GM03348 (cell line): ENCODE results near the gene FAM149A.
A peak's percentile ranks its signal among the peaks of the same experiment; 100 is the strongest.

Experiments used
- DNase-seq: peaks from one replicate; pipeline ENCODE4 v3.0.0; 2012; ENCODE audit warnings: low spot score

Gene FAM149A

GRCh38 chr4:186105647-186106321 is 1.3 kb downstream of the FAM149A start:
- no peak for DNase-seq

GRCh38 chr4:186107947-186108346 is 3.4 kb downstream of the FAM149A start:
- DNase-seq = no peak

- no peak for DNase-seq
Observed at GRCh38 chr4:186108391-186108790, 3.9 kb downstream of the FAM149A start.

- no peak for DNase-seq
Observed at GRCh38 chr4:186109245-186109644, 4.7 kb downstream of the FAM149A start.

GRCh38 chr4:186116697-186117096 is 12.2 kb downstream of the FAM149A start:
- no peak for DNase-seq

GRCh38 chr4:186118582-186118981 is 14.1 kb downstream of the FAM149A start:
- no peak for DNase-seq

- DNase-seq = no peak
Observed at GRCh38 chr4:186121057-186121456, 16.6 kb downstream of the FAM149A start.

- no peak for DNase-seq
Observed at GRCh38 chr4:186128842-186129241, 24.3 kb downstream of the FAM149A start.

- DNase-seq = no peak
Observed at GRCh38 chr4:186131935-186132334, 27.4 kb downstream of the FAM149A start.

GRCh38 chr4:186132577-186133242 is 28.2 kb downstream of the FAM149A start:
- no peak for DNase-seq

GRCh38 chr4:186134257-186134656 is 29.8 kb downstream of the FAM149A start:
- no peak for DNase-seq

- DNase-seq = no peak
Observed at GRCh38 chr4:186134861-186135260, 30.4 kb downstream of the FAM149A start.

GRCh38 chr4:186137196-186137794 is 32.8 kb downstream of the FAM149A start:
- peak; percentile 64 for DNase-seq

GRCh38 chr4:186144198-186144945 is 39.9 kb downstream of the FAM149A start:
- peak; percentile 73 for DNase-seq

- peak; percentile 79 for DNase-seq
Observed at GRCh38 chr4:186144946-186145569, 40.6 kb downstream of the FAM149A start.

GRCh38 chr4:186146458-186146857 is 42.0 kb downstream of the FAM149A start:
- no peak for DNase-seq

GRCh38 chr4:186148336-186148975 is 44.0 kb downstream of the FAM149A start:
- DNase-seq = no peak

- DNase-seq = peak; percentile 57
Observed at GRCh38 chr4:186149872-186150271, 45.4 kb downstream of the FAM149A start.

- DNase-seq = no peak
Observed at GRCh38 chr4:186150926-186151325, 46.4 kb downstream of the FAM149A start.

- no peak for DNase-seq
Observed at GRCh38 chr4:186151499-186151898, 47.0 kb downstream of the FAM149A start.

- no peak for DNase-seq
Observed at GRCh38 chr4:186158021-186158813, 53.7 kb downstream of the FAM149A start.
